Stimulated activated CD8-positive, alpha-beta memory T cell treated with anti-CD3 and anti-CD28 coated beads, Interleukin-15, amount 100 ng/mL, for 48 hours (primary cell): ENCODE measurements around the gene SLC39A11.

Source experiments
- DNase-seq, 2 donors: peaks; one replicate each; pipeline ENCODE4 v3.0.0-alpha.2; 2020; ENCODE audit warnings: low read depth in 2 of 2

Gene SLC39A11

DNA sequence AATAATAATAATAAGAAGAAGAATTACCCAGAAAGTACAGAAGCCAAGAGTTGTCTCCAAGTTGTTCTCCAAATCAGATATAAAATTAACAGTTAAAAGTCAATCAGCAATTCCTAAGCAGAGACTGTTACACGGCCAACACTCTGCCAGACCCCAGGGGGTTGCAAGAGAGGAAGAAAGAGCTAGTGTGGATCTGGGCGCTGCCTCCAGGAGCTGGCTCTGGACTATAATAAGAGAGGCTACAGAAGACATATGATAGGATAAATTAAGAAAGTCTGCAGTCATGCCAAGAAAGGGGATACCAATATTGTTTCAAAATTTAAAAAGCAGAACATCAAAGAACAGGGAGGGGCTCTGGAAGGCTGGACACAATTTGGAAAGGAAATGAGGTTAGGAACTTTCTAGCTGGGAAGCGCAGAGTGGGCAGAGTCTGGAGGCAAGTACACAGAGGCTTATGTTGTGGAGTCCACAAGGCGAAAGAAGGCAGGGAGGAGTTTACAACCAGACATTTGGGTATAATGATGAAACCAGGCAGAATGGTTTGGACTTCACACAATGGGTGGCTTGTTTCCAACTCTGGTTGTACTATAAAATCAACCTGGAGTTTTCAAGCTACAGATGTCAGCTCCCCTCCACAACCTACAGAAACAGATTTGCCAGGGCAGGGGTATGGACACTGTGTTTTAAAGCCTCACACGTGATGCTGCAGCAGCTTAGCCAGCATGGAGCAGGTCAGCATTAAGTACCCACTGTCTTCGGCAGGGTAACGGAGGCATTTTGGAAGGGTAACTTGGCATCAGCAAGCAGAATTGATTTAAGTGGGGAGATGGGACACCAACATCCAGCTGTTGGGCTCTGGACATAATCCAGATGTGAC, 49.4 kb downstream of the SLC39A11 start:
- no peak for DNase-seq

DNA sequence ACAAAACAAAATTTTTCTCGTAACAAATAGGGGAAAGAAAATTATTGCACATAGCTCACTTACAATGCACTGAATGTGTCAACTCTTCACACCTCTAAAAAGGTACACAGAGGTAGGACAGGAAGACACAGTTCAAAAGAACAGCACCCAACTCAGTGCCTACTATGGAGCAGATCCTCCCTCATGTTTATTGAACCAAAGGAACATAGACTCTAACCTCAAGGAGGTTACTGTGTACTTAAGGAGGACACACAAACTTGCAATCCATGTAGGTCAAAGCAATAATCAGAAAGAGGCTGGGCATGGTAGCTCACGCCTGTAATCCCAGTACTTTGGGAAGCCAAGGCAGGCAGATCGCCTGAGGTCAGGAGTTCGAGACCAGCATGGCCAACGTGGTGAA, 50.3 kb downstream of the SLC39A11 start:
- DNase-seq = no peak

DNA sequence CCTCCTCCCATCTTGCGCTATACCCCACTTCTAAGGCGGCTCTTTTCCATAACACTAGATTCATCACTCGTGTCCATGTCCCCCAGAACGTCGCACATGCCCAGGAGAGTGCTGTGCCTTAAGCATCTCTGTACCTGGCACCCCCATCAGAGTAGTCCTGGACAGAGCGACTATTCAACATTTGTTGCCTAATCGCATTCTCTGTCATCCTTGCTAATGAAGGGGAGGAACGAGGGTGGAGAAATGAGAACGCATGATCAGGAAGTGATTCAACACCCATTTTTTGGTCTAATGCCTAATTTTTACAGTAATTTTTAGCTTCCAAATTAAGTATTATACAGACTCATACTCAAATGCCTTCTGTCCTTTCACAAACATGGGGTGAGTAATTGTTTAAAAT, 53.2 kb downstream of the SLC39A11 start:
- no peak for DNase-seq

DNA sequence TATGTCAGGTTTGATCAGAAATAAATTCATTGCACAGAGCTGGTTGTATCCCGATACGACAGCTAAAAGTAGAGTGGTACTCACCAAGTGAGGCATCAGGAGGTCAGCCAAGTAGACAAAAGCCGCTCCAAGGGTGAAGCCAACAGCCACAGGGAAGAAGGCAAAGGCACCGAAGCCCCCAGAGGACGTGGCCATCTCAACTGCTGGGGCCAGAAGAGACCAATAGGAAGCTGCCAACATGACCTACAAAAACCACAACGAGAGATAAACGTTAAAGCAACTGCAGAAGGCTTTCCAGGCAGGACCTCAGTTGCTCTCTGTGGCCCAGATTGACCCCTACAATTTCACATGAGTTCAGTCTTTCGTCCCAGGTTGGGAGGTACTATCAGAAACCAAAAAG, 61.0 kb downstream of the SLC39A11 start:
- no peak for DNase-seq

DNA sequence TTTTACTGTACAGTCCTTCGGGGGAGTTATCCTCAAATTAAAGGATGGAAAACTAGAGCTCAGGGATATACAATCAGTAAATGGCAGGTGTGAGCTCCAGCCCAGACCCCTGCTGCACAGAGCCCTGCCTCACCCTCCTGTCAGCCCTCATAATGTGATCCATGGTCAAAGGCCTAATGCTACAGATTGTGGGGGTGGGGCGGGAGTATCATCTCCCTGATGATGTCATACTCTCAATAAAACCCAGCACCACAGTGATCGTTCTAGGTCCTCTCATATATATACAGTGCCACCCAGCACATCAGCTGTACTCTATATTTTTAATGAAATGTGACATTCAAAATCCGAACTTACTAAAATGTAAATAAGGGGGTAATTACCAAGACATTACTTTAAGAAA, 61.5 kb downstream of the SLC39A11 start:
- no peak for DNase-seq

DNA sequence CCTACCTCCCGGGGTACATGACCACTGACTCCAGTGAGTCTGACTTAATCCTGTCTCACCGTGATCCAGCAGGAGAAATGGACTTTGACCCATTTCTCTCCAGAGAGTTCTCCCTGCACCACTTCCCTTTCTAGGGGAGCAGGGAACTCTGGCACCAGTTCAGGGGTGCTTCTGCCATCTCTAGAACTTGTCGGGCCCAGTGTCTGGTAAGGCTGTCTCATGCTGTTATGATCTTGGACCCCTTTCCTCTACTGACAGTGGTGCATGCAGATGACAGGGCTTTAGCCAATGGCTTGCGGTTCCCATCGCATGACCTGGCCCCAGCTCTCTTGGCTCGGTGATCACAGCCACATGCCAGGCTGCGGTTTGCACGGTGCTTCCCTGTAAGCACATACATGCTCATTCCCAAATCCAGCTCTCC, 62.0 kb downstream of the SLC39A11 start:
- no peak for DNase-seq

DNA sequence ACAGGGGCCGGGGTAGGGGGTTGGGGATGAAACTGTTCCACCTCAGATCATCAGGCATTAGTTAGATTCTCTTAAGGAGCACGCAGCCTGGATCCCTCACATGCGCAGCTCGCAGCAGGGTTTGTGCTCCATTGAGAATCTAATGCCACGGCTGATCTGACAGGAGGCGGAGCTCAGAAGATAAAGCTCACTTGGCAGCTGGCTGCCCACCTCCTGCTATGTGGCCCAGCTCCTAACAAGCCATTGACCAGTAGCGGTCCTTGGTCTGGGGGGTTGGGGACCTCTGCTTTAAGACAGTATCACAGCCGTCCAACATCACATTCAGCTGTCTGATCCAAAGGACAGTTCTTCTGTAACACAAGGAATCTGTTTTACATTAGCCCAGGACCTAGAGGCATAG, 62.5 kb downstream of the SLC39A11 start:
- no peak for DNase-seq

DNA sequence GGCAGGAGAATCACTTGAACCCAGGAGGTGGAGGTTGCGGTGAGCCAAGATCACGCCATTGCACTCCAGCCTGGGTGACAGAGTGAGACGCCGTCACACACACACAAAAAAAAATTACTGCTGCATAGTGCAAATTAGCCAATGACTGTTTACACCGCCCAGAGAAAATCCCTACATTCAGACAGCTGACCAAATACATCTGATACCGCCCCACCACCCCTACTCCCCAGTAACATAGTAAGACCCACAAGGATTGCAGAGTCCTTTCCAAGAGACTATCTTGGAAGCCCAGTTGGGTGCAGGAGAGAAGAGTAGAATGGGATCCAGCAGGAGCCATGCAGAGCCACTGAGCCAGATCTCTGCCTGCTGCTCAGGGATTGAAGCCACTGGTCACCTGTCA, 63.5 kb downstream of the SLC39A11 start:
- no peak for DNase-seq

DNA sequence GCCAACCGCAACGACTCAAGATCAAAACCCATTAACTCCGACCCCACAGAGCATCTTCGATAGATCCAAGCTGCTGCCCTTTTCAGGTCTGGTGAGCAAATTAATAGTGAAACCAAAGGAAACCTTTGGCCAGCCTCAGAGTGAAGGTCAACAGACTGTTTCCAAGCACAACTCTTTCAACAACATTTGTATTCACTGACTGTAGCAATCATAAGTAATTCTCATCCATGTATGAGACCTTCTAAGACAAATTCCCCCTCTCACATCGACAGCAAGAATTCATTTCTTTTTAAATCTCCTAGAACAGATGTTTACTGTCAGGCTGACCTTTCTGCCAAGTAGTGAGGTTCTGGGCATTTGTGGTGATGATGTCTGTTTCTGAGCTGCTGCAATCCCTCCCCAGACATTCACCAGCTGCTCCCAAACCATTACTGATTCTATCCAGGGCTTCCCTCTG, 64.2 kb downstream of the SLC39A11 start:
- no peak for DNase-seq

DNA sequence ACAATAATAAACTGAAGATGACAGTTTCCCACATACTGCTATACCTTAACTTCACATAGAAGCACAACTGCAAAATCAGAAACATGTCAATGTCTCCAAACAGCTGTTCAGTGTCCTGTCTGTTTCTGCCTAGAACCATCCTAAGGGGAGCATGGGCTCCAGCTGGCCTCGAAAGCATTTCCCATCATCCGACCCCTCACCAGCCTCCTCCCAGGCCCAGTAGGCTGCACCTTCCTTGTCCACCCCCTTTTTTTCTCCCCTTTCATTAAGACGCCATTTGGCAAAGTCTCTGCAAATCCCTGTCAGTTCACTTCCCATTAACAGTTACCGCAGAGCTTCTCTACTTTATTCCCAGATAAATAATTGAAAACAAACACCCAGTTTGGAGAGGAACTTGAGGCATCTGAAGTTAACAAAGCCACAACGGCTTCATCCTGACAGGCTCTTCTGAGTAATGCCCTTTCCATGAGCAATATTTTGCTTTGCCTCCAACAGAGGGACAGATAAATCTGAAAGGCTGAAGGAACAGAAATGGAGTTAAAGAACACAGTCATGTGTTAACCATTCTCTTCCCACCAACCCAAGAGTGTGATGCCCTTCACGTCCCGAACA, 65.3 kb downstream of the SLC39A11 start:
- DNase-seq = no peak

DNA sequence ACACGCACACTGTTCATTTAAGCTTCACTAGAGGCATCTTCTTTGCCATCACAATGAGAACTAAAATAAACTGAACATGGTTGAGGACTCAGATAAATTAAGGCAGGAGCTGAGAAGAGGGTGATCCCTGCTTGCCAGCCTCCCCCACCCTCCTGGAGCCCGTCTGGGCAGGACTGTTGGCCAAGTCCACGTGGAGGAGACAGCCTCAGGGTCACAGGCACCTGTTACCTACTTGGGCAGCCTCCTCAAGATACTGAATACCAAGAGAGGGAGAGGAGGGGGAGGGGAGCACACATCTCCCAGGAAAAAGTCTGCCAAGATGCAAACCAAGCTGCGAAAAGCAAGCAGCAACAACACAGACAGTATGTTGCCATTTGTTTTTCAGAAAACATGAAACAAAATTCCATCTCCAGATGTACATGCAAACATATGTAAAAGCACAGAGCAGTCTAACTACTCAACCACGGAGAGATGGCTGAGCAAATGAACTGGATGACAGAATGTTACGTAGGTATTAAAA, 67.4 kb downstream of the SLC39A11 start:
- no peak for DNase-seq

DNA sequence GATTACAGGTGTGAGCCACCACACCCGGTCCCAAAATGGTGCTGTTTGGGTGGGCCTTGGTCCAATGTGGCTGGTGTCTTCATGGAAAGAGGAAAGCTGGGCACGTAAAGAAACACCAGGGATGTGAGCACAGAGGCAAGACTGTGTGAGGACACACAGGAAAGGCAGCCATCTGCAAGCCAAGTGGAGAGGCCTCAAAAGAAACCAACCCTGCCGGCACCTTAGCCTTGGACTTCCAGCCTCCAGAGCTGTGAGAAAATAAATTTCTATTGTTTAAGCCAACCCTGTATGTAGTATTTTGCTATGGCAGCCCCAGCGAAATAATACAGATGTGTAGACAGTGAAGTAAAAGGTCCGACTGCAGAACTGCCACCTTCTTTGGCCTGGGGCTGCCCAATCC, 68.7 kb downstream of the SLC39A11 start:
- no peak for DNase-seq

DNA sequence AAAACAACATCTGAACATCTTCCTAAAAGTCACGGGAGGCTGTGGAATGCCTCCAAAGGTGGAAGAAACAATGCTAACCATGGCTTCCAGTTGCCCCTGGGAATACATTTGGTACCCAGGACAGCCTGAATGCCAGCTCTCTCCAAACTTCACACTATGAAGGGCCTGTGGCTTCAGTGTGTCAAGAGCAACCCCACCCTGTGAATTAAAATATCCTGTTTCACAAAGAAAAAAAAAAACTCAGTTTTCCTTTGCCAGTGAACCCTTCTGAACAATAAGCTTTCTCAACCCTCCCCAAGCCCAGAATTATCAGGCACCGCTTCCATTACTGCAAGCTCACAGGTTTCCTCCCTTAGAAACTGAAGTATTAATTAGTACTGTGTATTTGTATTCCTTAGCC, 69.8 kb downstream of the SLC39A11 start:
- no peak for DNase-seq

DNA sequence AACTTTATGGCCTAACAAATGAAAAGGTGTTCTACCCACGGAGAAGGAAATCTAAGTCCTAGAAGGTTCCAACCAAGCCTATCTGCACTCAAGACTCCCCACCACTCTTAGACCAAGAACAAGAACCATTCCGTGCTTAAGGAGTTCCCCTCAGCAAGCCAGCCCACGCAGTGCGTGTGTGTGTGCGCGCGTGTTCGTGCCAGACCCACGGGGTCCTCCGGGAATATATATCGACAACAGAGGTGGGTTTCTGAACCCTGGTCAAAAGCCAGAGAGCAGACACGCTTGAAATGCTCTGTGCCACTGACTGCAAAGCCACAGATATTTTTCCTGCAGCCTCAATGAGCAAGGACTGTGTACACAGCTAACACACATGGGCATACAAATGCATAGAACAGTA, 70.7 kb downstream of the SLC39A11 start:
- DNase-seq = no peak

DNA sequence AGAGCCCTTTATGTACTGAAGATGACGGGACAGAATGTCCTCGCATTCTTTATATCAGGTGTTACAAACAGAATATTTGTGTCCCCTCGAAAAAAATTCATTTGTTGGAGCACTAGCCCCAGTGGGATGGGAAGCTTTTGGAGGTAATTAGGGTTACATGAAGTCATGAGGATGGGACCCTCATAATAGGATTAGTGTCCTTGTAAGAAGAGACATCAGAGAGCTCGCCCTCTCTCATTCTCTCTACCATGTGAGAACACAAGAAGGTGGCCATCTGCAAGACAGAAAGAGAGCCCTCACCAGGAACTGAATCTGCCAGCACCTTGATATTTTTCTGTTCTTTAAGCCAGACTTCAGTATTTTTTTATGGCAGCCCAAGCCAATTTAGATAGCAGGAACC, 72.4 kb downstream of the SLC39A11 start:
- no peak for DNase-seq

DNA sequence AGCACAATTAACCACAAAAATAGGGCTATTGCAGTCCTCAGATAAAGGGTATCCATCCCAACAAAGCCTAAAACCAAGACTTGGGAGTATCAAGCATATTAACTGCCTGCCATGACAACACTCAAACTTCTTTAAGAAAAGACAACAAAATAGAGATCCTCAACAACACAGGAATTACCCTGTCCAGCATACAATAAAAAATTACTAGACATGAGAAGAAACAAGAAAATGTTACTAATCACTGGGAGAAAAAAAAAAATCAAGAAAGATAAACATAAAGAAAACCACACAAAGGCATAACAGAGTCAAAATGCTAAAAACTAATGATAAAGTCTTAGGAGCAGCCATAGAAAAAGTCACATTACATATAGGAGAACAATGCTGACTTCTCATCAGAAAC, 73.9 kb downstream of the SLC39A11 start:
- no peak for DNase-seq

DNA sequence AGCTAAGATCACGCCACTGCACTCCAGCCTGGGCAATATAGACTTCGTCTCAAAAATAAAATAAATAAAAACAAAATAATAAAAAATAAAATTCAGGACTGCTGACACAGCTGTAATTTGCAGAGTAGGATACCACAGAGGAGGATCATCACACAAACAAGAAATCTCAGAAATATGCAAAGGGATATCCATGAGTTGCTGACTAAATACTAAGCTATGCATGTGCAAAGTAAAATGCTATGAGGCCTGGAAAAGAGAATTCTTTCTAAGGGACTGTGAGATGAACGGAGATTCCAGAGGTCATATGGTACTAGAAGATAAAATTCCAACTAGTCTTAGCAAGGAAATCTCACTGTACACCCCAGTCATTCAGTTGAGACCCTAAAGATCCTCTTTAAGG, 74.8 kb downstream of the SLC39A11 start:
- no peak for DNase-seq

DNA sequence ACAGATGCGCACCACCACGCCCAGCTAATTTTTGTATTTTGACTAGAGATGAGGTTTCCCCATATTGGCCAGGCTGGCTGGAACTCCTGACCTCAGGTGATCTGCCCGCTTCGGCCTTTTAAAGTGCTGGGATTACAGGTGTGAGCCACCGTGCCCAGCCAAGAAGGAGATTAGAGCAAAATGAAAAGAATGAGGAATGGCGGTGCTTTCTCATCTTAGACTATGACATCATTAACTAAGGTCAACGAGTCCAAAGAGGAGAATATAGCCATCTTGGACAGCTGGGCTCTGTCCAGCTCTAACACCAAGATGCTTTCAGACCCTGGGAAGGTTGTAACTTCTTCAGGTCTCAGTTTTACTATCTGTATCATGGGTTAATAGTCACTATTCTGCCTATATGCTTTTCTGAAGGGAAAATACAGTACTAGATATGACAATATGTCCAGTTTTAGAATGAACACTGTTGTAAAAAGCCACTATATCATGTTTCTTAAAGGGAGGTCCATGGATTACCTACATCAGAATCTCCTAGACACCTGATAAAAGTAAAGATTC, 76.7 kb downstream of the SLC39A11 start:
- no peak for DNase-seq

DNA sequence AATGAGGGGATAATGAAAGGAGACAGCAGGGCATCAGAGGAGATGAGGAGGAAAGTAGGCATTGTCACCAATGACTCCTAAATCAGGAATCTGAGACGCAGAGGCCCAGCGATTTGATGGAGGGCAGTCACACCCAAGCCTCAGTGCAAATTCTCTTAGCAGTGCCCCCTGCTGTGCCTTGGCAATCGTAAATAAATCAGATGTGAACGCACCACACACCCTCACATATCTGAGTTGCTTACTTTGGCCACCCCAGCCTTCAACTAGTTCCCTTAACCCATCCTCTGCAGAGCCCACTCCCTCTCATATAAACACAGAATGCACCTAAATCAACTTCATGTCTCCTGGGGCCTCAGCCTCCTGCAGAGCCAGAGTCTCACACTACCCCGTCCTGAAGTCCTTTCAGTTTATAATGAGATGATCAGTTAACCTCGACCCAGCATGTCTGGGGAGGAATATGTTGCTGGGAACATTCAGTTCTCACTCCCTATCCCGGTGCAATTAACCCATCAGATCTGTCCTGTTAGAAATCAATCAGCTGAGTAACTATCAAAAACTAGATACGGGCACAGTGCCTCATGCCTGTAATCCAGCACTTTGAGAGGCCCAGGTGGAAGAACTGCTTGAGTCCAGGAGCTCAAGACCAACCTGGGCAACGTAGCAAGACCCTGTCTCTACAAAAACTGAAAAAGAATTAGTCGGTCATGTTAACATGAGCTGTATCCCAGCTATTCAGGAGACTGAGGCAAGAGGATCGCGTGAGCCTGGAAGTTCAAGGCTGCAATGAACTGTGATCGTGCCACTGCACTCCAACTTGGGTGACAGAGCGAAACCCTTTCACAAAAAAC, 78.4 kb downstream of the SLC39A11 start:
- no peak for DNase-seq

DNA sequence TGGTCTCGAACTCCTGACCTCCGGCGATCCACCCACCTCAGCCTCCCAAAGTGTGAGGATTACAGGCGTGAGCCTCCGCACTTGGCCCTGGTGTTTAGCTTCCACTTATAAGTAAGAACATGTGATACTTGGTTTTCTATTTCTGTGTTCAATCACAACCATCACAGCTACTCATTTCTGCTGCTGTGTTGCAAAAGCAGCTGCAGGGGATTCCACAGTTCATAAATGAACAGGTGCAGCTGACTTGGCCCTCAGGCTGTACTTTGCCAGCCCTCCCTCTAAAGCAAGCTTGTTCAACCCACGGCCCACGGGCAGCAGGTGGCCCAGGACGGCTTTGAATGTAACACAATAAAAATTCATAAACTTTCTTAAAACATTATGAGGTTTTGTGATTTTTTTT, 79.2 kb downstream of the SLC39A11 start:
- no peak for DNase-seq

DNA sequence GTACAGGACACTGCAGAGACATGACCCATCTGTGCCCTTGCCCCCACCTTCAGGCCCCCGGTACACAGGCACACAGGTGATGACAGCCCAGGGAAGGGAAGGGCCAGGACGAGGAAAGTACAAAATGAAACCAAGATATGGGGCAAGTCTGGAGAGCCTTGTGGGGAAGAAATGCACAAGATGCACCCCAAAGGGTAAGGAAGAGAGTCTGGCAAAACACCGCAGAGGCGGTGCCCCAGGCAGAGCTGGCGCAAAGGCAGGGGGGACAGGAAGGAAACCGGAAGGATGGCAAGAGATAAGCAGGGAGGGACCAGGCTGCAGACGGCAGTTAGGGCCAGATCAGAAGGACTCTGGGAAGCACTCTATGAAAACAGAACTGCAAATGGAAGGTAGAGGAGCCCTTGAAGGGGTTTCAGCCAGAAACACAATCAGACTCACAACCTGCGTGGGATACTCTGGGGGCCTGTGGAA, 81.4 kb downstream of the SLC39A11 start:
- DNase-seq = no peak

DNA sequence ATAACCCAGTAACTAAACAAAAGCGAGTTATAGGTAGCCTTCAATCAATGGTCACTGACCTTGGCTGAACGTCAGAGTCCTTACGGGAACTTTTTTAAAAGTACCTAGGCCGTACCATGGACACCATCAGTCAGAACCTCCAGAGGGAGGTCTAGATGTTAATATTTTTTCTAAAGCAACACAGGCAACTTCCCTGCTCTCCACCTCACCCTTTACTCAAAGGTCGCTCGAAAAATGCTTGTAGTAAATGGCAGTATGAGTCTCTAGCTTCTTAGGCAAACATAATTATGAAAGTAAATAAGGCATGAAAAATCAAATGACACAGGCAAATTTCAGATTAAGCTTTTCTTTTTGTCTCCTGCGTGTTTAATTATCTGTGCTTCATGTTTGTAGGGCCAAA, 82.1 kb downstream of the SLC39A11 start:
- no peak for DNase-seq
